Hippocampal formation (tissue), 2 donors: ENCODE results near the gene SLC6A11.

ENCODE experiments used
- DNase-seq, 2 donors: peaks; one replicate each; lab custom pipeline; 2025; lab: John Stamatoyannopoulos, UW

The SLC6A11 gene

DNA sequence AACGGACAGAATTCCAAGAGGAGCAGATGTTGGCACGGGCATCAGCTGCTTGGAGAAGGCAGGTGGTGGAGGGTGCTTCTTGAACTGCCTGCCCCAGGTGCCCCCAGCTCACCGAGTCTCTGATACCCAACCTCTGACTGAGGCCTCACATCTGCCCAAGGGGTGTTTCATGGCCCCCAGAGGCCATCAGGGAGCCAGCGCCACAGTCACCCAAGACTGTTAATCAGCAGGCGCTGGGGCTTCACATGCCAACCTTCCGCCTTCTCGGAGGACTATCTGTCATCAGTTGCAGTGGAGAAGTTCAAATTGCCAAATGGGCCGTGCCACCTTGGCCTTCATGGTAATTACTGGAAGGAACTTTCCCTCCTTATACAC lies 114.6 kb downstream of the SLC6A11 start:
- DNase-seq, result no peak

DNA sequence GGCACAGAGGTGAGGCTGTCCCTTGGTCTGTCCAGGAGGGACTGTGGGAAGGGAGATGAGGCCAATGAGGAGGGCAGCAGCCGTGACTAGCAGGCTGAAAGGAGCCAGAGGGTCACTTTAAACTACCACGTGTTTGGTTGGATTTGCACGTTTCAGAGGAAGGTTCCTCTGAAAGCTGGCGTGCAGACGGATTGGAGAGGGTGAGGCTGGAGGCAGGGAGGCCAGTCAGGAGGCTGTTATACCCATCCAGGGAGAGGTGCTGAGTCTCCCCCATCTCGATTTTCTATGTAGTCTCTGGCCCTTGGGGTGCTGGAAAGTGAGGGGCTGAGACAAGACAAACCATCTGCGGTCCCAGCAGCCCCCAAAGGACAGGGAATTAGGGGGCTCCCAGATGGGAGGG lies 116.6 kb downstream of the SLC6A11 start:
- no peak for DNase-seq

DNA sequence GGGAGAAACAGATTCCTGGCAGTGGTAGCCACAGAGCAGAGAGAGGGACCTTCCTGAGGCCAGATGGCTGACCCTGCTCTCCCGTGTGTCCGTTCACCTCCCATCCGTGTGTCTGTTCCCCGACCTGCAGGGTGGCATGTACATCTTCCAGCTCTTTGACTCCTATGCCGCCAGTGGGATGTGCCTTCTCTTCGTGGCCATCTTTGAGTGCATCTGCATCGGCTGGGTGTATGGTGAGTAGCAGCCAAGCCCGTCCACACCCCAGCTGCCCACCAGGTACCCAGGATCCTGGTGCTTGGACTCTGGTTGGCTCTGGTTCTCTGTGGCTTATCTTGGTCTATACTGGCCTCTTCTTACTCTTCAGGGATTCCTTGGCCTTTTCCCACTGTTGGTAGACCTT lies 117.0 kb downstream of the SLC6A11 start:
- no peak for DNase-seq

DNA sequence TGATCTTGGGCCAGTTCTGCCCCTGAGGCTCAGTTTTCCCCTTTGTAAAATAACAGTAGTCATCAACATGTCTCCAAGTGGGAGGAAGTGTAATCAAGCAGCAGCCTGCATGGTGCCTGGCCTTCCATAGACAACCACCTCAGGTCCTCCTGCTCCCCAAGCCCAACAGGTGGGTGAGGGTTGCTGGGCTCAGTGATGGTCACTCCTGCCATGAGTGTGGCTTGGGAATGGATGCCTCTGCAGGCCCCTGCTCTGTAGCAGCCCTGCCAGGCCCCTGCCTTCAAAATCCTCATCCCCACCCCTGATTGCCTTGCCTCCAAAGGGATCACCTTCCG lies 117.4 kb downstream of the SLC6A11 start:
- no peak for DNase-seq

DNA sequence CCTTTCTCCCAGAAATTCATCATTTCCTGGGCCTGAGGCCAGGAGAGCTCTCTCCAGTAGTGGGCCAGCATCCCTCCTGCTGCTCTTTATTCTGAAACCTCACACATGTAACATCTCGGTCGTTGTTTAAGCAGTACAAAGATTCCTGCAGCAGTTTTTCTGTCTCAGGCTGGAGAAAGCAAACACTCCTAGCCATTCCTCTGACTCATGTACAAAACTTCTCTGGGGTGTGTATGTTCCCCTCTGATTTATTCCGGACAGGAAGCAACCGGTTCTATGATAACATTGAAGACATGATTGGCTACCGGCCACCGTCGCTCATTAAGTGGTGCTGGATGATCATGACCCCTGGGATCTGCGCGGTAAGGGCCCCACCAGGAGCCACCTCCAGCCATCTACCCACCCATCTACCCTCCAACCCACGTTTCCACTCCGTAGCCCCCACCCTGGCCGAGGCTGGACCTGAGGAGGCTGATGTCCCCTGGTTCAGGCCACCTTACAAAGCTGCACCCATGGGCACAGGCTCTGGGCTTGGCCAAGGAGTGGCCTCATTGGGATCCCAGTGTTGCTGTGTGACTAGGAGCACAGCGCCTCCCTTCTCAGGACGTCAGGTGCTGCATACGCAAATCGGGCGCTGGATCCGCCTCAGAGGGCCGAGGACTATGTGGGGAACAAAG lies 117.9 kb downstream of the SLC6A11 start:
- DNase-seq, result no peak

DNA sequence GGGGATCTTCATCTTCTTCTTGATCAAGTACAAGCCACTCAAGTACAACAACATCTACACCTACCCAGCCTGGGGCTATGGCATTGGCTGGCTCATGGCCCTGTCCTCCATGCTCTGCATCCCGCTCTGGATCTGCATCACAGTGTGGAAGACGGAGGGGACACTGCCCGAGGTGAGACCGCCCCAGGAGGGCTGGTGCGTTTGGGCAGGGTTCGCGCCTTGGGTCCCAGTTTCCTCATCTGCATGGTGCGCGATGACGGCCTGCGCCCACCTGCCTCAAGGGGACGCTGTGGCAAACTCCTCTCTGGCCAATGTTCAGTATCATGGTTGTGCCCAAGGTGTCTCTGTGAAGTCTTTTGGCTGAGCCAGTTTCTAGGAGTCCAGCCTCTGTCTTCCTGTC lies 119.0 kb downstream of the SLC6A11 start:
- no peak for DNase-seq

DNA sequence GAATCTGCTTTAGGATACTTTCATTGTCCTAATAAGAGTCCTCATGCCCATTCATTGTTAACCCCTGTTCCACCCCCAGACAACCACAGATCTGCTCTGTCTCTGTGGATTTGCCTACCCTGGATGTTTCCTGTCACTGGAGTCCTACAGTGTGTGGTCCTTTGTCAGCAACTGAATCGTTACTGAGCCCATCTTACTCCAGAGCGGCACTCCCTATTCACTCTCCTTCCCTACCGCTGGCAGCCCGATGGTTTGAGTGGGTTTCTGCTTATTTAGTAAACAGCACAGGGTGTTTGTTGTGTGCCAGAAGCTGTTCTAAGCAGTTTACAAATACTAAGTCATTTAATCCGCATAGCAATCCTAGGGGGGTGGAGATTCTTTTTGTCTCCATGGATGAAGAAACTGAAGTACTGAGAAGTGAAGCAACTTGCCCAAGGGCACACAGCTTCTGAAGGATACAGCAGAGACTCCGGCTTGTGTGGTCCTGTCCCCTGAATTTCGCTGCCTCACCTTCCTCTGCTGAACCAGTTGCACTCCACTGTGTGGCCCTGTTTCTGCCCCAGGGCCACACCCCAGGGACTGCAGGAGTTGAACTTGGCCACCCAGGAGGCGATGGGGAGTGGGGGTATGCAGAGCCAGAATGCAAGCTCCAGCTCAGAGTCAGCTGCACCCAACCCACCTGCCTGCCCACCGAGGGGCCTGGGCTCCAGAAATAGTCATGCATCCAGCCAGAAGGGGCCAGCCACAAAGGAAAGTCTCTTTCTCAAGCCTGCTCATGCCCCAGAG lies 120.0 kb downstream of the SLC6A11 start:
- DNase-seq, result no peak

DNA sequence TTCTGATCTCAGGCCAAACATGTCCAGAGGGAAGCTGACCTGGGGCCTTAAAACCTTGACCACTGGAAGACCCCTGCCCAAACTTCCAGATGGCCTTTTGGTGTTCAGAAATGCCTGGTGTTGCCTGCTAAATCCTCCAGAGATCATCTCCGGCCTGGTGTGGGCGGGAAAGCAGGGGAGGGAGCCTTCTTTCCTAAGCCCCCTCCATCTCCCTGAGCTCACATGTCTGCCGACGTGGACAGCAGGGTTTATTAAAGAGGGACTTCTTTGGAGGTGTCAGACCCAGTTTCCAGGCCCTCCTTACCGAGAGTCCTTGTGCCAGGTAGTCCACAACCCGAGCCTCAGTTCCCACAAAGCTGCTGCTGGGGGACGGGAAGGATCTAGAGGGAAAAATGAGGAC lies 120.7 kb downstream of the SLC6A11 start:
- no peak for DNase-seq

DNA sequence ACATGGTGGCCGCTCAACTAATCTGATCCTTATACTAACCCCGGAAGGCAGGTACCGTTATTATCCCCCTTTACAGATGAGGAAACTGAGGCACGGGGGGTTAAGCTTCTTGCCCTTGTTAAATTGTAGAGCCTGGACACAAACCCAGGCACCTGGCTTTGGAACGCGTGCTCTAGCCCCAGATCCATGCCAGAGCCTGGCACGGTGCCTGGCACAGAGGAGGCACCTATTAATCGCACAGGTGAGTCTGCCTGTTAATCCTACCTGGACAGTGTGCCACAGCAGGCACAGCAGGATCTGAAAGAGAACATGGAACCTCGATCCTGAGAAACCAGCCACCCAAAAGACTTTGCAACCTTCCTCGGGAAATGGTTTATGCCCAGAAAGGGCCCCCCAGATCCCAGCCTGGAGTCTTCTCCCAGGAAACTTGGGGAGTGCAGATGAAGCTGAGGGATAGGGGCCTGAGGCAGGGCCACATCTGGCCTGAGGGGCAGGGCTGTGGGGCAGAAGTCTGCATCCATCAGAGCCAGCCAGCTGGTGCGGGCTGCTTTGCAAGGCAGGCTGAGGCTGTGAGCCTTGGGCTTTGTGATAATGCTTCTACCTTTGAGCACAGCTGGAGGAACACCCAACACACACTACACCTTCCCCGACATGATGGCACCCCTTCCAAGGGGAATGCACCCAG lies 121.3 kb downstream of the SLC6A11 start:
- DNase-seq, result no peak

DNA sequence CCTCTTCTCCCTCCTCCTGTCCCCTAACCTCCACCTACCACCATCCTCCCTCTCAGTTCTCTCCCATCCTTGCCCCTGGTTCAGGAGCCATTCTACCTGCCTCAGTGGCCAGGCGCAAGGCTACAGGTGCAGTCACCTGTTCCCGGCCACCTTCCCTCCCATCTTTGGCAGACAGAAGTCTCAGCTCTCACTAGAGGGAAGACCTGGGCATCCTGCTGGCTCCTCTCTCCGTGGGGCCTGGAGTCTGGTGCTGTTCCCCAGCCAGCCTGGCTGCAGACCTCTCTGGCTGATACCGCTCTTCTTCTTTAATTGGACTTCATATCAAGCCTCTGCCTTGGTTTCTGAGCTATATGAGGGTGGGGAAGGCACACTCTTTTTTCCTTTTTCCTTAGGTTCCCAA lies 123.5 kb downstream of the SLC6A11 start:
- DNase-seq, result no peak

DNA sequence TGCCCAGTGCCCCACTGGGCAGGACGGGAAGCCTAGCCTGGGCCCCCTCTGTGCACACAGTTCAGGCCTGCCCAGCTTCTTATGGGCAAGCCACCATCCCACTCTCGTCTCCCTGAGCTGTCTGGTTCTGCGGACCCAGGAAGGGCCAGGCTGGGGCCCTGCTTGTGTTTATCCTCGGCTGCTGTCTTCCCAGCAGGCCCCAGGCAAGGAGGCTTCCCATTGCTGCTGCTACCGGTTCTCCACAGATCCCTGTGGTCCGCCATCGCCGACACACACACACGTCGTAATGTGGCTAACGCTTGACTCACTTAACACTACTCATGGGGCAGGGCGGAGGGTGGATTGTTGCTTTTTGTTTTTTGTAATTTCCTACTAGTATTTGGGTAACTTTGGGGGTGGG lies 124.1 kb downstream of the SLC6A11 start:
- no peak for DNase-seq

DNA sequence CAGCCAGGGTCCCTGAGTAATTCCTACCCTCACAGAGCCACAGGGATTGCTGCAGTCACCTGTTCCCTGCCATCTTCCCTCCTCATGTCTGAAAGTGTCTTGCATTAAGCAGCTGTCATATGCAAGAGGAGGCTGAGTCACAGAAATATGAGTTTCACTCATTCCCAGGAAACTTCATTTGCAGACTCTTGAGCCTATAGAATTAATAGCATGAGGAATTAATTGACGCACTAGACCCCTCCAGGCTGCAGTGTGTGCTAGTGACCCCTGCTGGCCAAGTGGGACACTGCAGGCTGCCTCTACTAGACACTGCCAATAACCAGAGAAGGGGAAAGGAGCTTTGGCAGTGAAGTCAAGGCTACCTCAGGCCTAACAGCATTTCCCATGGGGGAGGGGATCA lies 125.9 kb downstream of the SLC6A11 start:
- no peak for DNase-seq

DNA sequence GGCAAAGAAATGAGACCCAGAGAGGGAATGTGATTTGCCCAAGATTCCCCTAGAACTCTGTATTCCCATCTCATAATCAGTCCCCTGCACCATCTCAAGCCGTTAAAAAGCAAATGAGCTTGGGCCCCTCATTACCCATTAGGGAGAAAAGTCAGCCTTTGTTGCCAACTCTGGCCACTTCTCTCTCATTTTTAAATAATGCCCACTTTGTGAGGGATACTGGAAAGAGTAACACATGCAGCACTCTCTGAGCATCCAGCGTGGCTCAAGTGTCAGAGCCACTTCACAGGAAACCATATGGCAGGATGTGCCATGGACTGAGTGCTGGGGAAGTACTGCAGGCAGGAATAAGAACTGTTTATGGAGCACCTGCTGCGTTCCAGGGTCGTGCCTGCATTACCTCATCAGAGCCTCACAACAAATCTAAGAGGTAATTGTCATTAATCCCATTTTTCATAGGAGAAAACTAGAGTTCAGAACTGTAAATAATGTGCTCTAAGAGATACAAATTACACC lies 126.7 kb downstream of the SLC6A11 start:
- no peak for DNase-seq

DNA sequence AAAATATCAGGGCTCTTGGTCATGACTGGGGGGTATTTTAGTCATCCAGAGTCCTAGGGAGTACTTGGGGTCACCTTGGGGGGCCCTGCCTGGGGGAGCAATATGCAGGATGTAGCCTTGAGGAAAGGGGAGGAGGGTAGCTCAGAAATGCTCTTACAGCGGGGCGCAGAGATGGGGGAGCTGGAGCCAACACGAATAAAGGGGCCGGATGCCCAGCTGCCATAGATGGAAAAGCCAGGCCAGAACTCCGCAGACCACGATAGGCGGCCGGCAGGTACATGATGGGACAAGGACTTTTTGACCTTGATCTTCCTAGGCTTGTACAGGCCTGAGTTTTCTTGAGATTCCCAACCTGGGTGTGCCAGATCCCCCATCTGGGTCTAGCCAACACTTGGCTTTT lies 128.8 kb downstream of the SLC6A11 start:
- DNase-seq, result no peak

DNA sequence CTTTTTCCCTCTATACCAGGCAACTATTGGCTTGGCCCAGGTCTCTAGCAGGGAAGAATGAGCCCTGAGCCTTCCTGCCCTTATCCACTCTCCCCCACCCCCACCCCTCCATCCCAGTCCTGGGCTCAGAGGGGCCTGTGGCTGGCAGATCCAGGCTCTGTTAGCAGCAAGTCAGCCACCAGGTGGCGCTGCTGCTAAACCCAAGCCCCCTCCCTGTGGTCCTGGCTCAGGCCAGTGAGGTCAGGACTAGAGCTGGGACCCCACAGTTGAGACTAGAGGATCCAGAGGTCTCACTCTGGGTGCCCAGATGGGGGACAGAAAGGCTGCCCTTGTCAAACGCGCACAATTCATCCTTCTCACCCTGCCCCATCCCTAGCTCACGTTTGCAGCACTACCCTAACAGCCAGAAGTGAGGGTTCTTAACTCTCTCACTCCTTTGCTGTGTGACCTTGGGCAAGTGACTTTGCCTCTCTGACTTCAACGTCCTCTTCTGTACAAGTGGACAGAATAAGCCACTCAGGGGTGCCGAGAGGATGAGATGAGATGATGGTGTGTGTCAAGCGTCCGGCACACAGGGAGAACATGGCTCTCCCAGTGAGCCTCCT lies 129.8 kb downstream of the SLC6A11 start:
- peak in 1 of 2 donors; percentile 61 for DNase-seq

DNA sequence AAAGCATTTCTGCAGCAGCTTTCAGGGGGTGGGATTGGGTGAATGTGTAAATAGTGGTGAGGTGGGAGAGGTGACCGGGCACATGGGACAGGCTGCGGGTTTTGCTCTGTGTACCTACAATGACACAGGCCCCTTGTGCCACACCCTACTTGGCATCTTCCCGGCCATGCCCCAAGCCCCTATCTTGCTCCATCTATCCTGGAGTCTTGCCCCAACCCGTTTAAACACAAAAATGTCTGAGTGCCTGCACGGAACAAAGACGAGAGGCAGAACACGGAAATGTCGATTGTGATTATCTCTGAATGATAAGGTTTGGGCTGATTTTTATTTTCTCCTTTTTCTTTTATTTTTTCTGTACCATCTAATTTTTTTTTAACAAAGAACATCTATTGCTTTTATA lies 130.5 kb downstream of the SLC6A11 start:
- DNase-seq, result no peak

DNA sequence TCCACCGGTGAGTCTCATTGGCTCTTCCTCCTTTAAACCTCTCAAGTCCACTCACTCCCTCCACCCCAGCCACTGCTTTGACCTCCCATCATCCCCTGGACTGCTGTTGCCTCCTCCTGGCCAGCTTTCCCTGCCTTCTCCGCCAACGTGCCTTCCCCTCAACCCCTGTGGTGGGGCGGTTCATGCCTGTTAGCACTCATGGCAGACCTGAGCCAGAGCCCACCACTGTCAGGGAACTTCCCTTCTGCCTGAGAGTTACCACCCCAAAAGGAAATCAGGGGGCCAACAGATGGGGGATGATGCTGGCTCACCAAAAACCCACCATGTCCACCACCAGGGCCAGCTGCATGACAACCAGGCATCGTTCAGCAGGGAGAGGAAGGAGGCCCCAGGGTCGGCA lies 132.3 kb downstream of the SLC6A11 start:
- DNase-seq, result no peak

DNA sequence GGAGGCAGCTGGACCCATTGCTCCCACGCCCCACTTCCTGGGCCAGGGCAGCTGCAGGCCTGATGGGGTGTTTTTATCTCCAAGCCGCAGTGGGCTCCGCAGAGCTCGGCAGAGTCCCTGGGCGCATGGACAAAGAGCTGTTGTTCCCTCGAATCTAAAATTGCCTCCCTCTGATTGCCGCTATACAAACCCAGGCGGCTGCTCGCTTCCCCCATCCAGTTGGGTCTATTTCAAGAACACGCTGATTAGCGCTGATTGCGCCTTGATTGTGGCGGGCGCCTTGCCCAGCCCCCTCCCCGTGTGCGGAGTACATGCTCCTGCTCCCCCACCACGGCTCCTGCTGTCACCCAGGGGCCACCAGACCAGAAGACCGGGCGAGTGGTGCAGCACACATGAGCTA lies 133.2 kb downstream of the SLC6A11 start:
- DNase-seq, result peak; percentile 70 to 80

DNA sequence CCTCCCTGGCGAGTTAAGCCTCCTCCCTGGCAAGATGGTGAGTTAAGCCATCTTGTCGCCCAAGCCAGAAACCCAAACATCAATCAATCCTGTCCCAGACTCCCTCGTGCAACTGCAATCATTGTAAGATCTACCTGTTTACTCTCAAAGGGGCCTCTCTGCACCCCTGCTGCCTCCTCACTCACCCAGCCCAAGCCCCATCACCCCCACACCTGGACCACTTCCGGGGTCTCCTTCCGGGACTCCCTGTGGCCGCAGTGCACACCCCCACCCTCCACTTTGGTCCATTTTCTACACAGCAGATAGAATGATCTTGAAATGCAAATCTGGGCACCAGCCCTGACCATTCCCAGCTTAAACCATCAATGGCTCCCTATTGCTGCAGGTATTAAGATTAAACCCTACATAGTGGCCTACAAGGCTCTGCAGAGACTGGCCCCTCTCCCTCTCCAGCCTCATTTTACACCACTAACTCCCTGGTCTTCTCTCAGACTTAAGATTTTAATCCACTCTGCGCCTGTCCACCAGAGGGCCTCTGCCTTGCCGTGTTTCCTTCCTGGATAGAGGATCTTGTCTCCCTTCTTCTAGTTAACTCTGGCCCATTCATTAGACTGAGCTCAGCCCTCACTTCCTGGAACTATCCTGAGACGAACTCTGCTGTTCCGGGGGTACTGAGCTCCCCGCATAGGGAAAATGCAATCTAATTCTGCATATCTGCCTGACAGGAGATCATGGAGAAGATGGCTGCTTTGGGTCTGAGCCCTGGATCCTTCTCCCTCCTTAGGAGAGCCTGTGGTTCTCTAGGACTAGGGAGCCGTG lies 134.7 kb downstream of the SLC6A11 start:
- peak; percentile 43 to 50 for DNase-seq

DNA sequence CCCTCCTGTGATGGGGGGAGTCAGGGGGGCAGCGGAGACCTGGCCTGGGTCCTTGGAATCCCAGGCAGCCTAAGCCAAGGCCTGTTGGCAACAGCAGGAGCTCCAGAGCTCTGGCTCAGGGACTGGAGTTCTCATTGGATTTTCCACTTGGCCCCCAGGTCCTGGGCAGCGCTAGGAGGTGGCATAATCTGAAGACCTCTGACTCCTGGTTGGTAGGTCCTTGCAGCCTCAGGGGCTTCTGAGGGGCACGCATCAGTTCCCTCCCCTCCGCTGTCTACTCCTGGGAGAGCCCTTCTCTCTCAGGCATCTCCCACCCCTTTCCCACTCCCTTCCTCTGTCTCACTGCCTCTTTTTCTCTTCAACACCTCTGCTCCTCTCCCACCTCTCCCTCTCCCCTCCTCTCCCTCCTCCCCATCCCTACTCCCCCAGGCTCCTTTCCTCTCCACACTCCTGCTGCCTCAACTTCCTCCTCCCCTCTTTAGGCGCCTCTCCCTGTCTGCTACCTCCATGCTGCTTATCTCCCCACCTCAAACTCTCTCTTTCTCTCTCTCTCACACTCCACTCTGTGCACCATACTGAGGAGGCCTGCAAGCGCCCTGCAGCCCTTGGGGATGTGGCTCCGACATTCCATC lies 135.4 kb downstream of the SLC6A11 start:
- DNase-seq, result no peak

DNA sequence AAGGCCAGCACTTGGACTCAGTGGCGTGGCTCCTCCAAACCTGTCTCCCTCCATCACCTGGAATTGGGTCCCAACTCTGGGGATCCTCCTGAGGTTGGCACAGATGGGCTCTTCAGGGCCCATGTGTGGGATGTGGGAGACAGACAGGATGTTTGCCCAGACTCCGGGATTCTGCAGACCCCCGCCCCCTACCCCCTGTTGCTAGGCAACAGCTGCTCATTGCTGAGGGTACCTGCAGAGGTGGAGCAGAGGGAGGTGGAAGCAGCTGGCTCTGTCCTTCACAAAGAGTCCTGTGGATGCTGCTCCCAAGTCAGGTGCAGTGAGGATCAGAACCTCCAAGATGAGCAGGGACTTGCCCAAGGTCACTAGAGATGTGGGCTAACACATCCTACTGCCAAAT lies 136.5 kb downstream of the SLC6A11 start:
- no peak for DNase-seq
